Panc1 (cell line): ENCODE data around the gene FGFBP2.

Experiments
- POLR2AphosphoS5 ChIP-seq: IDR thresholded peaks from 2 replicates; pipeline ENCODE4 v1.6.1; 2012; ENCODE audit warnings: mild to moderate bottlenecking, low read depth, low read length, moderate library complexity
- TCF7L2 ChIP-seq: IDR thresholded peaks from 2 replicates; pipeline ENCODE4 v1.6.1; 2011; ENCODE audit warnings: mild to moderate bottlenecking, low read depth, low read length, inconsistent platforms
- TF ChIP-seq, protein P1 (sequence below): fragments of 450-650 bp; IDR thresholded peaks from 2 replicates; pipeline ENCODE4 v1.5.1; 2017; ENCODE audit warnings: mild to moderate bottlenecking
- TF ChIP-seq, protein P2 (sequence below), 2 experiments: IDR thresholded peaks; 2 replicates each; pipeline ENCODE4 v1.6.1; 2011 to 2012; ENCODE audit warnings: low read depth in 2 of 2, control low read depth in 1 of 2, low read length in 1 of 2, mild to moderate bottlenecking in 1 of 2, moderate library complexity in 1 of 2; ENCODE audit not compliant: insufficient read depth in 1 of 2

DNA sequence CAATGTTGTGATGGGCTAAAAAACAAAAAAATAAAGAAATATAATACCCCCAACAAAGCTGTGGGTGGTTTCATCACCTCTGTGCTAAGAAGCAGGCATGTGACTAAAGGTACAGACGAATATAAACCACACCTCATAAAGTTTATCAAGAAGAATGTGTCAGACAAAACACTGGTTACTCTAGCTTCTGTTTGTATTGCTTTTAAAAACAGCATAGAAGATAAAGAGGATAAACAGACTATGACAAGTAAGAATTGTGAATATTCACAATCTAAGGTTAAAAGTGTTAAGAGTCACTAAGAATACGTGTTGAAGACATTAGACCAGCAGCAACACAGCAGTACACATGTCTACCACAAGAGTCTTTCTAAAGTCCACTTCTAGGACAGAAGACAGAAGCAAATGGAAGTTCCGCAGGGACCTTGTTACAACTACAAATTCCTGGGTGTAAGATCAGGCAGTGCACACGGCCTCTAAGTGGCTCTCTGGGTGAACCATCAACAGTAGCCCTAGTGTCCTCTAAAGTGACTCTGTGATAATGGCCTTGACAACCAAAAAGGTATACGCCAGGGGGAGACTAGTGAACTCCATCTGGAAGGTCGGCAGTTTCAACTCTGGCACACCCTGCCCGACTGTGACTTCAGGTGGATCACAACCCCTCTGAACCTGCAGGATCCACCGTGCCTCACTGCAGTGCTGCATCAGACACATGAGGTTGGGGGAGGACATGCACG lies 8.3 kb upstream of the FGFBP2 start:
- TF ChIP-seq, protein P1, sequence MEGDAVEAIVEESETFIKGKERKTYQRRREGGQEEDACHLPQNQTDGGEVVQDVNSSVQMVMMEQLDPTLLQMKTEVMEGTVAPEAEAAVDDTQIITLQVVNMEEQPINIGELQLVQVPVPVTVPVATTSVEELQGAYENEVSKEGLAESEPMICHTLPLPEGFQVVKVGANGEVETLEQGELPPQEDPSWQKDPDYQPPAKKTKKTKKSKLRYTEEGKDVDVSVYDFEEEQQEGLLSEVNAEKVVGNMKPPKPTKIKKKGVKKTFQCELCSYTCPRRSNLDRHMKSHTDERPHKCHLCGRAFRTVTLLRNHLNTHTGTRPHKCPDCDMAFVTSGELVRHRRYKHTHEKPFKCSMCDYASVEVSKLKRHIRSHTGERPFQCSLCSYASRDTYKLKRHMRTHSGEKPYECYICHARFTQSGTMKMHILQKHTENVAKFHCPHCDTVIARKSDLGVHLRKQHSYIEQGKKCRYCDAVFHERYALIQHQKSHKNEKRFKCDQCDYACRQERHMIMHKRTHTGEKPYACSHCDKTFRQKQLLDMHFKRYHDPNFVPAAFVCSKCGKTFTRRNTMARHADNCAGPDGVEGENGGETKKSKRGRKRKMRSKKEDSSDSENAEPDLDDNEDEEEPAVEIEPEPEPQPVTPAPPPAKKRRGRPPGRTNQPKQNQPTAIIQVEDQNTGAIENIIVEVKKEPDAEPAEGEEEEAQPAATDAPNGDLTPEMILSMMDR = no peak
- no peak for TF ChIP-seq POLR2AphosphoS5
- TF ChIP-seq, protein P2, sequence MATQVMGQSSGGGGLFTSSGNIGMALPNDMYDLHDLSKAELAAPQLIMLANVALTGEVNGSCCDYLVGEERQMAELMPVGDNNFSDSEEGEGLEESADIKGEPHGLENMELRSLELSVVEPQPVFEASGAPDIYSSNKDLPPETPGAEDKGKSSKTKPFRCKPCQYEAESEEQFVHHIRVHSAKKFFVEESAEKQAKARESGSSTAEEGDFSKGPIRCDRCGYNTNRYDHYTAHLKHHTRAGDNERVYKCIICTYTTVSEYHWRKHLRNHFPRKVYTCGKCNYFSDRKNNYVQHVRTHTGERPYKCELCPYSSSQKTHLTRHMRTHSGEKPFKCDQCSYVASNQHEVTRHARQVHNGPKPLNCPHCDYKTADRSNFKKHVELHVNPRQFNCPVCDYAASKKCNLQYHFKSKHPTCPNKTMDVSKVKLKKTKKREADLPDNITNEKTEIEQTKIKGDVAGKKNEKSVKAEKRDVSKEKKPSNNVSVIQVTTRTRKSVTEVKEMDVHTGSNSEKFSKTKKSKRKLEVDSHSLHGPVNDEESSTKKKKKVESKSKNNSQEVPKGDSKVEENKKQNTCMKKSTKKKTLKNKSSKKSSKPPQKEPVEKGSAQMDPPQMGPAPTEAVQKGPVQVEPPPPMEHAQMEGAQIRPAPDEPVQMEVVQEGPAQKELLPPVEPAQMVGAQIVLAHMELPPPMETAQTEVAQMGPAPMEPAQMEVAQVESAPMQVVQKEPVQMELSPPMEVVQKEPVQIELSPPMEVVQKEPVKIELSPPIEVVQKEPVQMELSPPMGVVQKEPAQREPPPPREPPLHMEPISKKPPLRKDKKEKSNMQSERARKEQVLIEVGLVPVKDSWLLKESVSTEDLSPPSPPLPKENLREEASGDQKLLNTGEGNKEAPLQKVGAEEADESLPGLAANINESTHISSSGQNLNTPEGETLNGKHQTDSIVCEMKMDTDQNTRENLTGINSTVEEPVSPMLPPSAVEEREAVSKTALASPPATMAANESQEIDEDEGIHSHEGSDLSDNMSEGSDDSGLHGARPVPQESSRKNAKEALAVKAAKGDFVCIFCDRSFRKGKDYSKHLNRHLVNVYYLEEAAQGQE (IDR thresholded peaks at IDR 0.05; ENCODE audit: insufficient read depth in 1 of 2, low read depth in 2 of 2, low read length in 1 of 2) = no peak
- TF ChIP-seq TCF7L2 = no peak
